CD4-positive, alpha-beta T cell treated with Interleukin-4 for 1 hour (primary cell): ENCODE measurements around the gene MCM10.
"Not testable (repeated sequence)": the region's sequence is repeated elsewhere in the genome, so short reads cannot be mapped to it uniquely, and the experiment has no call there.

Experiments used
- DNase-seq, 2 donors: peaks; one replicate each; pipeline ENCODE4 v3.0.0-alpha.2; 2020 to 2022

Gene MCM10

DNA sequence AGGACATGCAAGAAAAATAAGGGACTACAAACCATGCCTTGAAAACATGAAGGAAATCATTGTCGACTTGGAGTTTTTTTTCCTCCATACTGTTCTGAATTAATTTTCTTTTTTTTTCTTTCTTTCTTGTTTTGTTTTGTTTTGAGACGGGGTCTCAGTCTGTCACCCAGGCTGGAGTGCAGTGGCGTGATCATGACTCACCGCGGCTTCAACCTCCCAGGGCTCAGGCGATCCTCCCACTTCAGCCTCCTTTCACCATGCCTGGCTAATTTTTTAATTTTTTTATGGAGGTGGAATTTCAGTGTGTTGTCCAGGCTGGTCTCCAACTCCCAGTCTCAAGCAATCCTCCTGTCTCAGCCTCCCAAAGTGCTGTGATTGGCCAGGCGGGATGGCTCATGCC lies 61.2 kb downstream of the MCM10 start:
- DNase-seq: no peak

DNA sequence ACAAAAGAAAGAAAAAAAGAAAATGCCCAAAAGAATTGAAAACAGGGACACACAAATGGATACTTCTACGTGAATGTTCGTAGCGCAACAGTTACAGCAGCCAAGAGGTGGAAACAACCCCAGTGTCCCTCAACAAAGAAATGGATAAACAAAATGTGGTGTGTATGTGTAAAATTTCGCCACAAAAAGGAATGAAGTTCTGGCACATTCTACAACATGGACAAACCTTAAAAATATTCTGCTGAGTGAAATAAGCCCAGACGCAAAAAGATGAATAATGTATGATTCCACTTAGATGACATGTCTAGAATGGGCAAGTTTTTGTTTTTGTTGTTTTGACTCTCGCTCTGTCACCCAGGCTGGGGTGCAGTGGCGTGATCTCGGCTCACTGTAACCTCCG lies 61.9 kb downstream of the MCM10 start:
- DNase-seq: no peak

- DNase-seq: no peak
These were observed 63.0 kb downstream of the MCM10 start for GRCh38 chr10:13224210-13224995.

- no peak for DNase-seq
These were observed 64.2 kb downstream of the MCM10 start for GRCh38 chr10:13225601-13226000.

DNA sequence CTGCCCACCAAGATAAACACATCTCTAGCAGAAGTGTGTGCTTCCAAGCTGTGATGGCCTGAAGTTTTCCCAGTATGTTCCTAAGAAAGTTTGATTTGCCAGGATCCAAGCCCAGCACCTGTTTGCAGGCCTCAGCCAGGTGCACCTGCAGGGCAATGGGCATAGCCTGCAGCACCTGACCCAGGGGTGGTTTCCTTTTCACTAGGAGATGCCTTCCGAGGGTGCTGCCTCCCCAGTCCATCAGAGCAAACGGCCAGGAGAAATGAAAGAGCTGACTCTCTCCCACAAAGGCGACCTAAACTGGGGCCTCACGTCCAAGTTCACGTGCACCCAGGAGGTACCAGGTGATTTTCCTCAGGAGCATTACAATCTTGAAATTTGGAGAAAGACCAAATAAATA lies 65.7 kb downstream of the MCM10 start:
- DNase-seq: no peak

DNA sequence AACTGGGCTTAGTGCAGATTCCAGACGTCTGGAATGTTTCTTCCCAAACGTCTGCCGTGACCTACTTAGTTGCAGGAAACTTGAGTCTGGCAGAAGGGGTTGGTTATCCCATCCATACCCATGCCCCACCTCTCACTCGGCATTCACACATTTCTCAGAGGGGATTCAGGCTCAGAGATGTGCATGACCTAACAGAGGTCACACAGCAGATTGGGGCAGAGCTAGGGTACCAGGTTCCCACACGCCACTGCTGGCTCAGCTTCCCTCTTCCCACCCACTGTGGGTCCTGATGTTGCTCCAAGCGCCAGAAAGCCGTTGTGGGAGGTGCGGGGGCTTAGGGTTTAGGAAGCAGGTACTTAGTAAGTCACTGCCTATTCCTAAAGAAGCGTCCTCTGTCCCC lies 69.8 kb downstream of the MCM10 start:
- no peak for DNase-seq

DNA sequence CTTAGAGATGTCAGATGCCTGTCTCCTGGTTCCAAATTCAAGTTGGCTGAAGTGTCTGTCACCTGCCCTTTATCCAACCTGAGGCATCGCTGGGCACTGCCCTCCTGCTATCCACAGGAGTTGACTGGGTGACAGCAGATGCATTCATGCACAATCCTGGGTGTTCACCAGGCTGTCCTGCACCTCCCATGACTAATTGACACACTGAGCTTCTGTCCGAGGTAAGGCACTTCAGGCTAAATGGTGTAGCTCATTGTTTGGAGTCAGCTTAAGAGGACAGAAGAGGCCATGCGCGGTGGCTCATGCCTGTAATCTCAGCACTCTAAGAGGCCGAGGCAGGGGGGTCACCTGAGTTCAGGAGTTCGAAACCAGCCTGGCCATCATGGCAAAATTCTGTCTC lies 70.5 kb downstream of the MCM10 start:
- DNase-seq: no peak

GRCh38 chr10:13233358-13233757 lies 72.0 kb downstream of the MCM10 start:
- no peak for DNase-seq

DNA sequence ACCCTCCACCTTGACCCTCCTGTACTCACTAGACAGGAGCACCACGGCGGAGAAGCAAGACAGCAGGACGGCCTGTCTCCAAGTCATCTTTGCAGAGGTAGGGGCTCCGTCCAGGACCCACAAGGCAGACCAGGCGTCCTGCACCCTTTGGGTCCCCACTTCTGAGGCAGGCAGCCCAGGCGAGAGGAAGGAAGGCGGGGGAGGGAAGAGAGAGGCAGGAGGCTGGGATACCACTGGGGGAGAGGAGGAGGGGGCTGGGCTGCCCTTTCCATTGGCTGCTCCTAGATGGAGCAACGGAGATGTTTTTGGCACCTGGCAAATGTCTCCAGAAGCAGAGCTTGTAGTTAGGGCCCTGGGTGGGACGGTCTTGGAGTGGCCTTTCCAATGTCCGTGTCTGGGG lies 72.8 kb downstream of the MCM10 start, which contains the start of gene UCMA:
Gene UCMA (minus strand): TSS at position 203 of the 400 bp plus-strand sequence. CDS start 116 bp downstream, at position 87.
- no peak for DNase-seq

- not testable (repeated sequence) for DNase-seq
These were observed 73.4 kb downstream of the MCM10 start for GRCh38 chr10:13234736-13235135.

DNA sequence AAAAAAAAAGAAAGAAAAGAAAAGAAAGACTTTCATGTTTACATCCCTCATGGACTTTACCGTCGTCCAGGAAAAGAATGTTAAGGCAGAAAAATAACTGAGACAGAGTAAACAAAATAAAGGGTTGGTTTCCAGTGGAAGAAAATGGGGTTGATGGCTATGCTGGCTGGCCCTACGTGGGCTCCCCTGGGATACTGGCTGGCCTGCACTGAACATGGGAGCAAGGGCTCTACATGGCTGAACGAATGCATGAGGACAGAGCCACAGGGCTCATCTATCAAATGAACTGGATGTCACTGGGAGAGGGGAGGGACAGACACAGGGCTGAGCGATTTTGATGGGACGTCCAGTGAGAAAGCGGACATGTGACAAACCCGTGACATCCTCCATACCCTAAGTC lies 75.3 kb downstream of the MCM10 start:
- DNase-seq: no peak

DNA sequence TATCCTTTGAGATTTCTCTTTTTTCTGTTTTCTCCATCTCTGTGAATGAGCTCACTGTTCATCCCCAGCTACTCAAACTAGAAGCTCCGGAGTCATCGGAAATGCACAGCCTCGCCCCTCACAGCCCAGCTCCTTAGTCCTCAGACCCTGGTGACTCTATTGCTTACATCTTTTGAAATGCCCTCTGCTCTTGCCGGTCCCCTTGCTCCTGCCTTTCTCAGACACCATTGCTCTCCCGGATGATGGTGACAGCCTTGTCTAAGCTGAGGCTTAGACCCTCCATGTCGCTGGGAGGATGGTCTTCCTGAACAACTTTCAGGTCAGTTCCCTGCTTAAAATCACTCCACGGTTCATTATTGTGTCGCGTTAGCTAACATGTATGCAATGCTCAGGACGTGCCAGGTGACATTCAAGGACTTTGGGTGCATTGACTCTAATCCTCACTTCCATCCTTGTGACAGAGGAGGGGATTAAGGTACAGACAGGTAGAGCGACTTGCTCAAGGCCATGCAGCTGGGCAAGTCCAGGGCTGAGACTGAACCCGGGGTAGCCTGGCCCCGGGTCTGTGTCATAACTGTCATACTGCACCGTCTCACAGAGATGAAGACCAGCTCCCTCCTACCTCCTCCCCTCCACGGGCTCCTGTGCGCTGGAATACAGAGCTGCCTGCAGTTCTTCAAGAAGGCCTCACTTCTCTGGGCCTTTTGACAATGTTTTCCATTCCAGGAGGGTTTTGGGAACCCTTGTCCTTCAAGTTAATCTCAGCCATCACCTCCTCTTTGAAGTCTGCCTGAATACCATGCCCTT lies 77.1 kb downstream of the MCM10 start:
- no peak for DNase-seq

- DNase-seq: no peak
These were observed 78.6 kb downstream of the MCM10 start for GRCh38 chr10:13239923-13240322.

GRCh38 chr10:13241613-13242012 lies 80.3 kb downstream of the MCM10 start:
- no peak for DNase-seq

- DNase-seq: not testable (repeated sequence)
These were observed 80.9 kb downstream of the MCM10 start for GRCh38 chr10:13242260-13242659.

DNA sequence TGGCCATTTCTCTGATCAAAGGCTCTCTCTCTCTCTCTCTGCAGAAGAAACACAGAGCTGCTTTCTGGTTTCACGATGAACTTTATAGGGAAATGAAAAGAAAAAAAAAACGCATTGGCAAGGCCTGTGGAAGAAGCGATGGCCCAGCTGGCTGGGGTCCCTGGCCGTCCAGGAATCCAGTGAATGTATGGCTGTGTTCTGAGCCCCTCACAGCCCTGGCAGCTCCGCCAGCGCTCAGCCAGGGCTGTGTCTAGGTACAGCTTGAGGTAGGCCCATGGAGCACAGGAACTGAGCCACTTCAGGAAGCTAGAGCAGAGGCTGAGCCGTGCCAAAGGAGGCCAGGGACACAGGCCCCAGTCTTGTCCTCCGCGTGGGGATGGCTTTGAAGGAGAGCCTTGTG lies 85.9 kb downstream of the MCM10 start:
- no peak for DNase-seq

GRCh38 chr10:13247784-13248183 lies 86.4 kb downstream of the MCM10 start:
- DNase-seq: no peak

DNA sequence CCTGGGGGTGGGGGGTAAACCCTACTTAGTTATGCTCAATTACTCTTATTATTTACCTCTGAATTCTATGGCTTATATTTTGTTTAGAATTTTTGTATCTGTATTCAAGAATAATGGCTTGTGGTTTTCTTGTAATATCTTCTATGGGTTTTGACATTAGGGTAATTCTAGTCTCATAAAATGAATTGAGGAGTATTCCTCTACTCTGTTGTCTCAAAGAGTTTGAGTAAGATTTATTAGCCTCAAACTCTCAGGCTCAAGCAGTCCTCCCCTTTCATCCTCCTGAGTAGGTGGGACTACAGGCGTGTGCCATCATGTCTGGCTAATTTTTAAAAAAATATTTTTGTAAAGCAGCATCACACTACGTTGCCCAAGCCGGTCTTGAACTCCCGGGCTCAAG lies 92.4 kb downstream of the MCM10 start:
- no peak for DNase-seq

DNA sequence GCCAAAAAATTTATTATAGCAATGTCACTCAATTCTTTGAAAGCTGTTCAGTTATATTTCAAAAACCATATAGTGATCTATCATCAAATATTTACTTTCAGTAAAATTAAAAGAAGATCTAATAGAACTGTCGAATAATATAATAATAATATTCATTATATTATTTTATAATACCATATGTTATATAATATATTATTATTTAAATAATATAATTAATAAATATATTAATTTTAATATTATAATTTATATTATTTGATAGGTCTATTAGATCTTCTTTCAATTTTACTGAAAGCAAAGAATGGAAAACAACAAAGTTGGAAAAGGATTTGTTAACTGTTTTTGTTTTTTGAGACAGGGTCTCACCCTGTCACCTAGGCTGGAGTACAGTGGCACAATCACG lies 95.3 kb downstream of the MCM10 start:
- no peak for DNase-seq

GRCh38 chr10:13257621-13258140 lies 96.3 kb downstream of the MCM10 start:
- DNase-seq: no peak
